Measurements from ENCODE around the gene VCAM1. TPM values are rescaled to one million over a fixed set of nuclear protein-coding genes. Genes with fewer than 3 reads are reported as not detected.

VCAM1 gene
- total RNA-seq, 1 experiment from 2014 or later, result 0.07 TPM

DNA sequence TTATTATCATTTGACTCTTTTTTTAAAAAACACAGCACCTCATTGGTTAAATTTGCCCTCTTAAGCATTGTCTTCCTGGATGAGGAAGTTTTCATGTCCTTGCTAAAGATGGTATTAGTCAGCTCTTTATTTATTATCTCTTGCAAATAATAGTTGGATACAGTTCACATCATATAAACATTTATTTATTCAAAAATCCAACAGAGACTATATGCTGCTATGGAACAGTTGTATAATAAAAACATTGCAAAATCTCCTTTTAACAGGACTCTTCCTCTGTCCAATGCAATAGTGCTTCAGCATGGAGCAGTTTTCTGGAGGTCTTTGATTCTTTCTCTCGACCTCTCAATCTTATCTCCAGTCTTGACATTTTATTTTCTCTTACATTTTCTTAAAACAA, 49.5 kb upstream of the VCAM1 start:
- H3K36me3 Mint-ChIP-seq (ENCODE audit: insufficient read depth in 1 of 3, low read depth in 3 of 3), result peaks cover 4 to 10% (median 6%) of the 10 kb centered on the region in 3 experiments
- Histone ChIP-seq H3K23ac (ENCODE audit: insufficient read length, low read depth, low read length) (no peak overlapping the region), H3T11ph (ENCODE audit: low read length) (no peak overlapping the region), H2BK15ac (ENCODE audit: low read depth, low read length) (no peak overlapping the region), H3K79me2 (ENCODE audit: insufficient read depth, low read length) (no peaks in the 10 kb centered on the region), H4K5ac (ENCODE audit: insufficient read length, low read depth, low read length) (no peak overlapping the region), H3K56ac (ENCODE audit: insufficient read length, low read depth, low read length) (no peak overlapping the region), H3K23me2 (ENCODE audit: insufficient read length, low read depth, low read length, poor library complexity, severe bottlenecking) (no peaks in the 10 kb centered on the region), H2BK5ac (ENCODE audit: insufficient read length, low read length) (no peak overlapping the region), H4K20me1 (ENCODE audit: control insufficient read depth, insufficient read depth, insufficient read length) (no peaks in the 10 kb centered on the region), H2BK20ac (ENCODE audit: low read depth, low read length, poor library complexity, severe bottlenecking) (no peak overlapping the region), H3K4me1 (ENCODE audit: insufficient read depth, low read length) (no peaks in the 10 kb centered on the region), H3K4ac (ENCODE audit: low read depth, low read length) (no peak overlapping the region), H3K4me2 (ENCODE audit: insufficient read depth, insufficient read length, low read length) (no peak overlapping the region), H3K79me1 (ENCODE audit: insufficient read depth, low read depth, low read length, poor library complexity, severe bottlenecking) (no peaks in the 10 kb centered on the region), H2BK12ac (ENCODE audit: insufficient read length, low read depth, low read length) (no peak overlapping the region), H4K8ac (replicated peaks; ENCODE audit: insufficient read length, low read depth, low read length) (no peak overlapping the region), H3K18ac (ENCODE audit: insufficient read length, low read depth, low read length) (no peak overlapping the region), H3K27ac (ENCODE audit: insufficient read length, low read depth, low read length) (no peak overlapping the region), H2AK5ac (ENCODE audit: insufficient read length, low read length) (no peak overlapping the region), H3K27me3 (ENCODE audit: insufficient read depth, low read length) (no peaks in the 10 kb centered on the region), H4K91ac (ENCODE audit: insufficient read length, low read depth, low read length) (no peak overlapping the region), H2AFZ (ENCODE audit: low read length) (no peak overlapping the region), H3K9me3 (ENCODE audit: control insufficient read depth, low read depth, low read length) (no peaks in the 10 kb centered on the region), H2BK120ac (ENCODE audit: low read depth, low read length, poor library complexity, severe bottlenecking) (no peak overlapping the region), H3K14ac (ENCODE audit: insufficient read depth, low read length) (no peak overlapping the region), H3K9ac (ENCODE audit: extremely low read depth, insufficient read length, low read length) (no peak overlapping the region)
- H3K9me3 Mint-ChIP-seq, result peaks cover 10 to 25% of the 10 kb centered on the region in 2 experiments; a peak in 4 of 5 replicates
- H3K27ac Mint-ChIP-seq, result no peak overlapping the region
- H3K4me3 Mint-ChIP-seq, result no peak overlapping the region
- DNase-seq, result no peak
- WGBS (ENCODE audit: extremely low coverage, insufficient read length, low lambda C conversion rate), result no CpG with 5 or more reads among the region's 1 CpG
- TF ChIP-seq, protein P1, sequence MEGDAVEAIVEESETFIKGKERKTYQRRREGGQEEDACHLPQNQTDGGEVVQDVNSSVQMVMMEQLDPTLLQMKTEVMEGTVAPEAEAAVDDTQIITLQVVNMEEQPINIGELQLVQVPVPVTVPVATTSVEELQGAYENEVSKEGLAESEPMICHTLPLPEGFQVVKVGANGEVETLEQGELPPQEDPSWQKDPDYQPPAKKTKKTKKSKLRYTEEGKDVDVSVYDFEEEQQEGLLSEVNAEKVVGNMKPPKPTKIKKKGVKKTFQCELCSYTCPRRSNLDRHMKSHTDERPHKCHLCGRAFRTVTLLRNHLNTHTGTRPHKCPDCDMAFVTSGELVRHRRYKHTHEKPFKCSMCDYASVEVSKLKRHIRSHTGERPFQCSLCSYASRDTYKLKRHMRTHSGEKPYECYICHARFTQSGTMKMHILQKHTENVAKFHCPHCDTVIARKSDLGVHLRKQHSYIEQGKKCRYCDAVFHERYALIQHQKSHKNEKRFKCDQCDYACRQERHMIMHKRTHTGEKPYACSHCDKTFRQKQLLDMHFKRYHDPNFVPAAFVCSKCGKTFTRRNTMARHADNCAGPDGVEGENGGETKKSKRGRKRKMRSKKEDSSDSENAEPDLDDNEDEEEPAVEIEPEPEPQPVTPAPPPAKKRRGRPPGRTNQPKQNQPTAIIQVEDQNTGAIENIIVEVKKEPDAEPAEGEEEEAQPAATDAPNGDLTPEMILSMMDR (conservative IDR thresholded peaks at IDR 0.05), result no peak
- no peaks in the 10 kb centered on the region for H3K27me3 Mint-ChIP-seq (ENCODE audit: low read depth)
- no peaks in the 10 kb centered on the region for H3K4me1 Mint-ChIP-seq
